CD4-positive, alpha-beta T cell (primary cell): ENCODE data around the gene RAD9A. TPM values are rescaled to one million over a fixed set of nuclear protein-coding genes. Genes with fewer than 3 reads are reported as not detected.
A peak's percentile ranks its signal among the peaks of the same experiment; 100 is the strongest.

ENCODE experiments used
- ATAC-seq: fragments of 200-7000 bp; cut with Tn5 transposase; one replicate; pipeline ENCODE4 v1.10.0; 2022; ENCODE audit warnings: mild to moderate bottlenecking; ENCODE audit not compliant: poor library complexity
- CTCF ChIA-PET: fragments of 350-600 bp; sonication (Branson Sonifier 250); formaldehyde crosslinking; loops from one replicate; lab custom pipeline; 2021; ENCODE audit warnings: antibody characterized with exemption, inconsistent platforms; lab: Charles Lee
- POLR2A ChIA-PET: fragments of 350-600 bp; sonication (Branson Sonifier 250); formaldehyde crosslinking; loops from one replicate; lab custom pipeline; 2021; ENCODE audit warnings: antibody characterized with exemption, inconsistent platforms; lab: Charles Lee
- DNase-seq, 14 experiments: peaks; one replicate each; pipeline ENCODE4 v3.0.0-alpha.2; 2013 to 2020; ENCODE audit warnings: mixed read lengths in 2 of 14
- H3K27ac ChIP-seq, 2 donors: one replicate each; pipeline versions ENCODE4 v1.5.1 to v1.7.0; 2013; ENCODE audit warnings: low read length in 2 of 2, low read depth in 1 of 2, mild to moderate bottlenecking in 1 of 2
- H3K27me3 ChIP-seq, 2 experiments: 1 replicate in 1 of 2; 2 replicates in 1 of 2; pipeline versions ENCODE4 v1.6.1 to v1.7.0; 2013; ENCODE audit warnings: low read length in 2 of 2, control low read depth in 1 of 2, mild to moderate bottlenecking in 1 of 2, moderate library complexity in 1 of 2; ENCODE audit not compliant: insufficient read depth in 2 of 2, control insufficient read depth in 1 of 2
- H3K36me3 ChIP-seq: one replicate; pipeline ENCODE4 v1.6.1; 2013; ENCODE audit warnings: low read length, control low read depth; ENCODE audit not compliant: insufficient read depth
- H3K4me1 ChIP-seq: one replicate; pipeline ENCODE4 v1.6.1; 2013; ENCODE audit warnings: low read length, control low read depth; ENCODE audit not compliant: insufficient read depth
- H3K4me3 ChIP-seq: one replicate; pipeline ENCODE4 v1.5.1; 2013; ENCODE audit warnings: mild to moderate bottlenecking, low read length, moderate library complexity
- H3K9me3 ChIP-seq, 2 experiments: 1 replicate in 1 of 2; 2 replicates in 1 of 2; pipeline versions ENCODE4 v1.6.1 to v1.7.0; 2013; ENCODE audit warnings: low read length in 2 of 2, mild to moderate bottlenecking in 2 of 2, control low read depth in 1 of 2, moderate library complexity in 1 of 2; ENCODE audit not compliant: control insufficient read depth in 1 of 2, insufficient read depth in 1 of 2
- H3K27ac Mint-ChIP-seq: one replicate; pipeline ENCODE4 v1.8.0; 2020; ENCODE audit warnings: mixed read lengths
- H3K27me3 Mint-ChIP-seq: one replicate; pipeline ENCODE4 v1.8.0; 2021; ENCODE audit warnings: mixed read lengths
- H3K36me3 Mint-ChIP-seq: one replicate; pipeline ENCODE4 v1.8.0; 2021; ENCODE audit warnings: low read depth, mixed read lengths
- H3K4me1 Mint-ChIP-seq: one replicate; pipeline ENCODE4 v1.8.0; 2021; ENCODE audit warnings: low read depth, mixed read lengths
- H3K4me3 Mint-ChIP-seq: one replicate; pipeline ENCODE4 v1.8.0; 2020; ENCODE audit warnings: mild to moderate bottlenecking, mixed read lengths
- H3K9me3 Mint-ChIP-seq: one replicate; pipeline ENCODE4 v1.8.0; 2020; ENCODE audit warnings: mixed read lengths
- CTCF ChIP-seq: fragments of 200-600 bp; IDR thresholded peaks from one replicate; pipeline ENCODE4 v1.8.0; 2022; ENCODE audit warnings: antibody characterized with exemption, mild to moderate bottlenecking
- intact Hi-C, 2 experiments: fragments of 100-400 bp; cut with DNase I in 1 of 2; cut with micrococcal nuclease in 1 of 2; formaldehyde crosslinking; loops; one replicate each; pipeline versions ENCODE4 v1.15.1 to v1.9.0; 2023 to 2025; cut with DNase I, micrococcal nuclease
- total RNA-seq, 174 experiments: library from RNA in 2 of 174; stranded (reverse) in 2 of 174; gene quantifications; one replicate each; pipeline ENCODE4 v1.2.3 and lab custom pipeline; 2021 to 2026

The RAD9A gene
- total RNA-seq, 2 experiments from 2014 or later: 19.3 to 20.3 TPM

GRCh38 chr11:67375320-67376055 is 16.3 kb upstream of the RAD9A start:
- DNase-seq: no peak
- Mint-ChIP-seq H3K9me3 (no peaks in the 10 kb centered on the region), H3K36me3 (peaks cover 5% of the 10 kb centered on the region), H3K27me3 (peaks cover 40% of the 10 kb centered on the region), H3K4me3 (peak overlapping the region; percentile 58), H3K27ac (no peak overlapping the region), H3K4me1 (peaks cover 37% of the 10 kb centered on the region)
- no peak for ATAC-seq
- peaks cover 48% of the 10 kb centered on the region for H3K4me1 ChIP-seq
- H3K4me3 ChIP-seq: no peak overlapping the region
- ChIA-PET POLR2A (interaction anchor here (0.6 to 3.2 kb wide), 6 partner anchors 8 to 43 kb away, joined by 3 to 16 read pairs (median 3); partner anchors contain the start of gene POLD4), CTCF (interaction anchor here (1.9 to 5.6 kb wide), 4 partner anchors 14 to 30 kb away, joined by 7 to 24 read pairs (median 11); no protein-coding TSS in a partner anchor)
- peaks cover 6 to 16% of the 10 kb centered on the region in 2 experiments for H3K27me3 ChIP-seq
- no peaks in the 10 kb centered on the region for H3K9me3 ChIP-seq
- H3K27ac ChIP-seq: no peak overlapping the region
- intact Hi-C loops: no loop called here
- no peak for TF ChIP-seq CTCF
- no peaks in the 10 kb centered on the region for H3K36me3 ChIP-seq

- Histone ChIP-seq H3K4me3 (no peak overlapping the region), H3K27me3 (peaks cover 6 to 16% of the 10 kb centered on the region in 2 experiments), H3K27ac (no peak overlapping the region), H3K36me3 (no peaks in the 10 kb centered on the region), H3K4me1 (peaks cover 45% of the 10 kb centered on the region), H3K9me3 (no peaks in the 10 kb centered on the region)
- TF ChIP-seq CTCF: no peak
- ChIA-PET CTCF (interaction anchor here (1.9 to 5.6 kb wide), 4 partner anchors 14 to 31 kb away, joined by 7 to 24 read pairs (median 11); no protein-coding TSS in a partner anchor), POLR2A (interaction anchor here (0.6 to 3.2 kb wide), 5 partner anchors 8 to 42 kb away, joined by 3 to 16 read pairs (median 3); partner anchors contain the start of gene POLD4)
- H3K9me3 Mint-ChIP-seq: no peaks in the 10 kb centered on the region
- H3K4me1 Mint-ChIP-seq: peaks cover 30% of the 10 kb centered on the region
- intact Hi-C loops: no loop called here
- DNase-seq (no peak), ATAC-seq (no peak)
- peaks cover 34% of the 10 kb centered on the region for H3K27me3 Mint-ChIP-seq
- no peak overlapping the region for H3K27ac Mint-ChIP-seq
- peak overlapping the region; percentile 38 for H3K4me3 Mint-ChIP-seq
- peaks cover 5% of the 10 kb centered on the region for H3K36me3 Mint-ChIP-seq
These were observed 15.5 kb upstream of the RAD9A start for GRCh38 chr11:67376063-67376820.
